DOHH2 (cell line): ENCODE data around the gene PLSCR3.

Source experiments
- EZH2phosphoT487 ChIP-seq: fragments of 200-600 bp; sonication (generic); IDR thresholded peaks from 2 replicates; pipeline ENCODE4 v1.6.1; 2017; ENCODE audit warnings: borderline replicate concordance, mild to moderate bottlenecking, antibody characterized with exemption, low read length, moderate library complexity, mixed read lengths
- TF ChIP-seq, protein P1 (sequence below): fragments of 200-600 bp; sonication (generic); IDR thresholded peaks from one replicate; pipeline ENCODE4 v1.5.1; 2014; ENCODE audit warnings: antibody characterized with exemption, mild to moderate bottlenecking, low read depth, low read length; ENCODE audit not compliant: poor library complexity, severe bottlenecking

DNA sequence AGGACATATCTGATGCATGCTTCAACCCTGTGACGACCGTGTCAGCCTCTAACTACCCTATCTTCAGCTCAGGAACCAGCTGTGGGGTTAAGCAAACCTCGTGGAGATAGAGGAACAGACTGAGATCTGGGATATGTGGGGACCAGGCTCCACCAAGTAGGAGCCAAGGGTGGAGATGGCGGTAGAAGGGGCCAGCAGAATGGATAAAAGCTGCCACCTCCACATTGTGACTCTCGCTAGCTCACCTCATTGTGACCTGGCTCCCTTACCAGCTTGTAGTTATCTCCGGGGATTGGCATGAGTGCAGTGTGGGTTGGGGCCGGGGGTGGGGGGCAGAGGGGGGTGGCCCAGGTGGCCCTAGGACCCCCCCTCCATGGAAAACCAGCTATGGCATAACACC lies 31.0 kb upstream of the PLSCR3 start, which contains the start of gene SPEM2:
- TF ChIP-seq, protein P1, sequence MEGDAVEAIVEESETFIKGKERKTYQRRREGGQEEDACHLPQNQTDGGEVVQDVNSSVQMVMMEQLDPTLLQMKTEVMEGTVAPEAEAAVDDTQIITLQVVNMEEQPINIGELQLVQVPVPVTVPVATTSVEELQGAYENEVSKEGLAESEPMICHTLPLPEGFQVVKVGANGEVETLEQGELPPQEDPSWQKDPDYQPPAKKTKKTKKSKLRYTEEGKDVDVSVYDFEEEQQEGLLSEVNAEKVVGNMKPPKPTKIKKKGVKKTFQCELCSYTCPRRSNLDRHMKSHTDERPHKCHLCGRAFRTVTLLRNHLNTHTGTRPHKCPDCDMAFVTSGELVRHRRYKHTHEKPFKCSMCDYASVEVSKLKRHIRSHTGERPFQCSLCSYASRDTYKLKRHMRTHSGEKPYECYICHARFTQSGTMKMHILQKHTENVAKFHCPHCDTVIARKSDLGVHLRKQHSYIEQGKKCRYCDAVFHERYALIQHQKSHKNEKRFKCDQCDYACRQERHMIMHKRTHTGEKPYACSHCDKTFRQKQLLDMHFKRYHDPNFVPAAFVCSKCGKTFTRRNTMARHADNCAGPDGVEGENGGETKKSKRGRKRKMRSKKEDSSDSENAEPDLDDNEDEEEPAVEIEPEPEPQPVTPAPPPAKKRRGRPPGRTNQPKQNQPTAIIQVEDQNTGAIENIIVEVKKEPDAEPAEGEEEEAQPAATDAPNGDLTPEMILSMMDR: no peak
- no peak for TF ChIP-seq EZH2phosphoT487
